NT2/D1 (cell line): ENCODE data around the gene NME5.

Source experiments
- SUZ12 ChIP-seq: IDR thresholded peaks from 2 replicates; pipeline ENCODE4 v1.6.1; 2011; ENCODE audit not compliant: insufficient read length, insufficient read depth; ENCODE audit errors: extremely low read depth
- YY1 ChIP-seq: IDR thresholded peaks from 2 replicates; pipeline ENCODE4 v1.6.1; 2011; ENCODE audit not compliant: insufficient read length, insufficient read depth
- ZNF274 ChIP-seq: IDR thresholded peaks from 2 replicates; pipeline ENCODE4 v1.6.1; 2011; ENCODE audit warnings: mild to moderate bottlenecking, low read depth, low read length

- no peak for TF ChIP-seq YY1
- no peak for TF ChIP-seq ZNF274
- TF ChIP-seq SUZ12 = no peak
Observed at GRCh38 chr5:138159666-138160065, 20.4 kb upstream of the NME5 start.
